ENCODE data around the gene EXOSC9.

EXOSC9 gene

GRCh38 chr4:121819216-121819965 is 18.3 kb downstream of the EXOSC9 start:
- Histone ChIP-seq H3K9me2 (replicated peaks; ENCODE audit: insufficient read depth, low read length) (no peaks in the 10 kb centered on the region), H3K4me2 (ENCODE audit: low read depth, low read length, poor library complexity, severe bottlenecking) (no peak overlapping the region), H3F3A (ENCODE audit: insufficient read depth) (peaks cover 61% of the 10 kb centered on the region), H2AFZ (ENCODE audit: low read depth, low read length, severe bottlenecking) (no peak overlapping the region), H3K36me3 (ENCODE audit: low read length) (peaks cover 49% of the 10 kb centered on the region), H3K79me2 (ENCODE audit: insufficient read depth, low read length) (peaks cover 45% of the 10 kb centered on the region), H3K9me3 (ENCODE audit: insufficient read depth, low read length) (no peaks in the 10 kb centered on the region), H3K9ac (ENCODE audit: low read length) (no peak overlapping the region), H3K27me3 (ENCODE audit: low read length) (no peaks in the 10 kb centered on the region), H3K27ac (ENCODE audit: low read depth, low read length) (no peak overlapping the region), H3K4me3 (ENCODE audit: insufficient read depth, low read length, poor library complexity, severe bottlenecking) (no peak overlapping the region), H4K20me1 (ENCODE audit: low read depth, low read length) (peaks cover 11% of the 10 kb centered on the region)
- TF ChIP-seq CTCF (IDR thresholded peaks at IDR 0.05; ENCODE audit: insufficient read depth, low read length, poor library complexity, severe bottlenecking) (no peak), EZH2phosphoT487 (conservative IDR thresholded peaks at IDR 0.05; ENCODE audit: low read length) (no peak)

- peaks cover 11% of the 10 kb centered on the region for H4K20me1 ChIP-seq (ENCODE audit: low read depth, low read length)
- H3F3A ChIP-seq (ENCODE audit: insufficient read depth), result peaks cover 35% of the 10 kb centered on the region
- peak overlapping the region; percentile 93 for H3K4me3 ChIP-seq (ENCODE audit: insufficient read depth, low read length, poor library complexity, severe bottlenecking)
- H3K9ac ChIP-seq (ENCODE audit: low read length), result peak overlapping the region; percentile 98
- H2AFZ ChIP-seq (ENCODE audit: low read depth, low read length, severe bottlenecking), result no peak overlapping the region
- no peak for TF ChIP-seq CTCF (IDR thresholded peaks at IDR 0.05; ENCODE audit: insufficient read depth, low read length, poor library complexity, severe bottlenecking)
- TF ChIP-seq EZH2phosphoT487 (conservative IDR thresholded peaks at IDR 0.05; ENCODE audit: low read length), result no peak
- H3K9me2 ChIP-seq (replicated peaks; ENCODE audit: insufficient read depth, low read length), result no peaks in the 10 kb centered on the region
- H3K27me3 ChIP-seq (ENCODE audit: low read length), result no peaks in the 10 kb centered on the region
- peaks cover 36% of the 10 kb centered on the region for H3K36me3 ChIP-seq (ENCODE audit: low read length)
- peaks cover 45% of the 10 kb centered on the region for H3K79me2 ChIP-seq (ENCODE audit: insufficient read depth, low read length)
- H3K4me2 ChIP-seq (ENCODE audit: low read depth, low read length, poor library complexity, severe bottlenecking), result peak overlapping the region; percentile 90
- H3K9me3 ChIP-seq (ENCODE audit: insufficient read depth, low read length), result no peaks in the 10 kb centered on the region
- H3K27ac ChIP-seq (ENCODE audit: low read depth, low read length), result peak overlapping the region; percentile 84
These were observed 20.9 kb downstream of the EXOSC9 start for GRCh38 chr4:121822047-121822446.

GRCh38 chr4:121822796-121823504 is 21.8 kb downstream of the EXOSC9 start:
- no peaks in the 10 kb centered on the region for H3K9me3 ChIP-seq (ENCODE audit: insufficient read depth, low read length)
- peak overlapping the region; percentile 93 for H3K4me3 ChIP-seq (ENCODE audit: insufficient read depth, low read length, poor library complexity, severe bottlenecking)
- H3K27me3 ChIP-seq (ENCODE audit: low read length), result no peaks in the 10 kb centered on the region
- peak overlapping the region; percentile 90 for H3K4me2 ChIP-seq (ENCODE audit: low read depth, low read length, poor library complexity, severe bottlenecking)
- H3K9me2 ChIP-seq (replicated peaks; ENCODE audit: insufficient read depth, low read length), result no peaks in the 10 kb centered on the region
- TF ChIP-seq EZH2phosphoT487 (conservative IDR thresholded peaks at IDR 0.05; ENCODE audit: low read length), result no peak
- no peak for TF ChIP-seq CTCF (IDR thresholded peaks at IDR 0.05; ENCODE audit: insufficient read depth, low read length, poor library complexity, severe bottlenecking)
- H3F3A ChIP-seq (ENCODE audit: insufficient read depth), result peaks cover 26% of the 10 kb centered on the region
- peak overlapping the region; percentile 98 for H3K9ac ChIP-seq (ENCODE audit: low read length)
- peak overlapping the region; percentile 13 for H2AFZ ChIP-seq (ENCODE audit: low read depth, low read length, severe bottlenecking)
- peak overlapping the region; percentile 84 for H3K27ac ChIP-seq (ENCODE audit: low read depth, low read length)
- peaks cover 28% of the 10 kb centered on the region for H3K36me3 ChIP-seq (ENCODE audit: low read length)
- H4K20me1 ChIP-seq (ENCODE audit: low read depth, low read length), result peaks cover 8% of the 10 kb centered on the region
- peaks cover 41% of the 10 kb centered on the region for H3K79me2 ChIP-seq (ENCODE audit: insufficient read depth, low read length)
